K562 (cell line): ENCODE data around the gene KIFC3.

Source experiments
- POLR2A ChIP-seq: fragments of 450-650 bp; conservative IDR thresholded peaks from 2 replicates; pipeline ENCODE4 v1.6.1; 2016
- RFX7 ChIP-seq: fragments of 250-450 bp; sonication (Bioruptor Pico); IDR thresholded peaks from 2 replicates; pipeline ENCODE4 v1.5.1; 2021; ENCODE audit warnings: mild to moderate bottlenecking
- YBX1 ChIP-seq: fragments of 450-650 bp; IDR thresholded peaks from 2 replicates; pipeline ENCODE4 v1.7.1; 2016; ENCODE audit warnings: mild to moderate bottlenecking
- ZZZ3 ChIP-seq: fragments of 450-650 bp; IDR thresholded peaks from 2 replicates; pipeline ENCODE4 v1.6.1; 2016; ENCODE audit warnings: antibody characterized with exemption, mild to moderate bottlenecking, moderate library complexity
- TF ChIP-seq, protein P1 (sequence below): fragments of 250-450 bp; sonication (Bioruptor Pico); IDR thresholded peaks from 2 replicates; pipeline ENCODE4 v1.8.0; 2021; ENCODE audit warnings: moderate library complexity, mild to moderate bottlenecking, inconsistent platforms

DNA sequence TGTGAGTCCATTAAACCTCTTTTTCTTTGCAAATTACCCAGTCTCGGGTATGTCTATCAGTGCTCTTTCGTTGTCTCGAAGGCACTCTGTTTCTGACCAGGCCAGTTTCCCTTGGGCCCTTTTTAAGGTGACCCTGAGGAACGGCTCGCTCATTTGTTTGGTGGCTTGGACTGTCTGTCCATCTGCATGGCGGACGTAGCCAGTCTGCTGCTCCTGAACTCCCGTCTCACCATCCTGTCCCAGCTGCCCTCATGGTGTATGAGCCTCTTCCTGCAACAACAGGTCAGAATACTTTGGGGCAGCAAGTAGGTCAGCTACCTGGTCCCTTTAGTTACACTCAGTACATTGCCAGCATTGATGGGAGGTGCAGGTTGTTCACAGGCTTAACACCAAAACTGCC, 88.7 kb downstream of the KIFC3 start:
- TF ChIP-seq RFX7 (no peak), YBX1 (no peak), POLR2A (no peak), ZZZ3 (no peak)
- TF ChIP-seq, protein P1, sequence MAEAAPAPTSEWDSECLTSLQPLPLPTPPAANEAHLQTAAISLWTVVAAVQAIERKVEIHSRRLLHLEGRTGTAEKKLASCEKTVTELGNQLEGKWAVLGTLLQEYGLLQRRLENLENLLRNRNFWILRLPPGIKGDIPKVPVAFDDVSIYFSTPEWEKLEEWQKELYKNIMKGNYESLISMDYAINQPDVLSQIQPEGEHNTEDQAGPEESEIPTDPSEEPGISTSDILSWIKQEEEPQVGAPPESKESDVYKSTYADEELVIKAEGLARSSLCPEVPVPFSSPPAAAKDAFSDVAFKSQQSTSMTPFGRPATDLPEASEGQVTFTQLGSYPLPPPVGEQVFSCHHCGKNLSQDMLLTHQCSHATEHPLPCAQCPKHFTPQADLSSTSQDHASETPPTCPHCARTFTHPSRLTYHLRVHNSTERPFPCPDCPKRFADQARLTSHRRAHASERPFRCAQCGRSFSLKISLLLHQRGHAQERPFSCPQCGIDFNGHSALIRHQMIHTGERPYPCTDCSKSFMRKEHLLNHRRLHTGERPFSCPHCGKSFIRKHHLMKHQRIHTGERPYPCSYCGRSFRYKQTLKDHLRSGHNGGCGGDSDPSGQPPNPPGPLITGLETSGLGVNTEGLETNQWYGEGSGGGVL (CRISPR knock-in tag), result no peak
